Measurements from ENCODE around the gene SLMAP.

Gene SLMAP

GRCh38 chr3:57826245-57826951 lies 70.3 kb downstream of the SLMAP start:
- peak; percentile 6 for TF ChIP-seq CTCF (IDR thresholded peaks at IDR 0.05; ENCODE audit: borderline replicate concordance, control extremely low read depth, extremely low read depth, insufficient read depth, missing control alignments)
- in situ Hi-C loops (cut with MboI; ENCODE audit: low sequenced_read_pairs, unreplicated experiment): no loop called here
- DNase-seq (ENCODE audit: low spot score): no peak

- in situ Hi-C loops (cut with MboI; ENCODE audit: low sequenced_read_pairs, unreplicated experiment): no loop called here
- no peak for TF ChIP-seq CTCF (IDR thresholded peaks at IDR 0.05; ENCODE audit: borderline replicate concordance, control extremely low read depth, extremely low read depth, insufficient read depth, missing control alignments)
- no peak for DNase-seq (ENCODE audit: low spot score)
Measured at GRCh38 chr3:57826952-57827723, 71.0 kb downstream of the SLMAP start.

GRCh38 chr3:57827757-57828156 lies 71.6 kb downstream of the SLMAP start:
- TF ChIP-seq CTCF (IDR thresholded peaks at IDR 0.05; ENCODE audit: borderline replicate concordance, control extremely low read depth, extremely low read depth, insufficient read depth, missing control alignments): no peak
- in situ Hi-C loops (cut with MboI; ENCODE audit: low sequenced_read_pairs, unreplicated experiment): no loop called here

GRCh38 chr3:57832486-57832885 lies 76.4 kb downstream of the SLMAP start:
- in situ Hi-C loops (cut with MboI; ENCODE audit: low sequenced_read_pairs, unreplicated experiment): no loop called here
- DNase-seq (ENCODE audit: low spot score): no peak
- TF ChIP-seq CTCF (IDR thresholded peaks at IDR 0.05; ENCODE audit: borderline replicate concordance, control extremely low read depth, extremely low read depth, insufficient read depth, missing control alignments): no peak

More at GRCh38 chr3:57827757-57828156, 71.6 kb downstream of the SLMAP start:
- no peak for DNase-seq (ENCODE audit: low spot score)

GRCh38 chr3:57832900-57833313 lies 76.8 kb downstream of the SLMAP start:
- in situ Hi-C loops (cut with MboI; ENCODE audit: low sequenced_read_pairs, unreplicated experiment): no loop called here
- no peak for TF ChIP-seq CTCF (IDR thresholded peaks at IDR 0.05; ENCODE audit: borderline replicate concordance, control extremely low read depth, extremely low read depth, insufficient read depth, missing control alignments)
- no peak for DNase-seq (ENCODE audit: low spot score)

- in situ Hi-C loops (cut with MboI; ENCODE audit: low sequenced_read_pairs, unreplicated experiment): no loop called here
- DNase-seq (ENCODE audit: low spot score): no peak
- TF ChIP-seq CTCF (IDR thresholded peaks at IDR 0.05; ENCODE audit: borderline replicate concordance, control extremely low read depth, extremely low read depth, insufficient read depth, missing control alignments): no peak
Measured at GRCh38 chr3:57833763-57834162, 77.7 kb downstream of the SLMAP start.
